NCI-H1092 treated with DMSO at 0.1 percent for 48 hours (cell line): ENCODE measurements around the gene INSC.

ENCODE experiments used
- DNase-seq: peaks from one replicate; lab custom pipeline; 2025; lab: John Stamatoyannopoulos, UW

INSC gene

GRCh38 chr11:15216678-15217077 is 102.0 kb downstream of the INSC start:
- no peak for DNase-seq

- DNase-seq: peak; percentile 25
Measured at GRCh38 chr11:15217416-15217815, 102.7 kb downstream of the INSC start.

- no peak for DNase-seq
Measured at GRCh38 chr11:15222777-15223176, 108.1 kb downstream of the INSC start.

GRCh38 chr11:15223318-15223717 is 108.6 kb downstream of the INSC start:
- DNase-seq: no peak

GRCh38 chr11:15224466-15224865 is 109.7 kb downstream of the INSC start:
- no peak for DNase-seq

GRCh38 chr11:15227011-15227410 is 112.3 kb downstream of the INSC start:
- no peak for DNase-seq

GRCh38 chr11:15228331-15228849 is 113.7 kb downstream of the INSC start:
- DNase-seq: no peak

GRCh38 chr11:15229069-15229468 is 114.3 kb downstream of the INSC start:
- no peak for DNase-seq

- no peak for DNase-seq
Measured at GRCh38 chr11:15232496-15232895, 117.8 kb downstream of the INSC start.

GRCh38 chr11:15233371-15234165 is 118.8 kb downstream of the INSC start:
- DNase-seq: no peak

- no peak for DNase-seq
Measured at GRCh38 chr11:15234796-15235195, 120.1 kb downstream of the INSC start.

- peak; percentile 34 for DNase-seq
Measured at GRCh38 chr11:15236559-15236958, 121.8 kb downstream of the INSC start.

- no peak for DNase-seq
Measured at GRCh38 chr11:15238856-15239255, 124.1 kb downstream of the INSC start.

GRCh38 chr11:15248749-15249148 is 134.0 kb downstream of the INSC start:
- DNase-seq: no peak

- DNase-seq: peak; percentile 87
Measured at GRCh38 chr11:15258433-15259165, 143.9 kb downstream of the INSC start.

GRCh38 chr11:15266999-15267398 is 152.3 kb downstream of the INSC start:
- no peak for DNase-seq

- DNase-seq: no peak
Measured at GRCh38 chr11:15268598-15268997, 153.9 kb downstream of the INSC start.

GRCh38 chr11:15275141-15275540 is 160.4 kb downstream of the INSC start:
- no peak for DNase-seq

- peak; percentile 73 for DNase-seq
Measured at GRCh38 chr11:15276621-15277020, 161.9 kb downstream of the INSC start.

- no peak for DNase-seq
Measured at GRCh38 chr11:15278128-15278527, 163.4 kb downstream of the INSC start.

- DNase-seq: no peak
Measured at GRCh38 chr11:15280393-15280792, 165.7 kb downstream of the INSC start.

- no peak for DNase-seq
Measured at GRCh38 chr11:15282754-15283153, 168.0 kb downstream of the INSC start.

- no peak for DNase-seq
Measured at GRCh38 chr11:15286465-15286864, 171.7 kb downstream of the INSC start.
